ENCODE data around the gene STK25. TPM values are rescaled to one million over a fixed set of nuclear protein-coding genes. Genes with fewer than 3 reads are reported as not detected.

The STK25 gene
- total RNA-seq, 1 donor from 2014 or later, result 259 TPM

DNA sequence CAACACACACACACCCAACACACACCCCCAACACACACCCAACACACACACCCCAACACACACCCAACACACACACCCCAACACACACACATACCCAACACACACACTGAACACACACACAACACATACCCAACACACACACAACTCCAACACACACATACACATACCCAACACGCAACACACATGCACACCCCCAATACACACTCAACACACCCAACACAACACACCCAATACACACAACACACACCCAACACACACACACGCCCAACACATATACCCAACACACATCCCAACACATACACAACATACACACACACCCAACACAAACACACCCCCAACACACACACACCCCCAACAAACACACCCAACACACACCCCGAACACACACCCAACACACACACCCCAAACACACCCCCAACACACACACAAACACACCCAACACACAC lies 8.2 kb upstream of the STK25 start:
- no peak overlapping the region for H3K4me3 ChIP-seq
- intact Hi-C loops (cut with DNase I), result no loop called here
- TF ChIP-seq CTCF (IDR thresholded peaks at IDR 0.05), result no peak
- H3K36me3 ChIP-seq, result no peaks in the 10 kb centered on the region
- H3K27ac ChIP-seq, result no peak overlapping the region
- no peak for DNase-seq (ENCODE audit: low spot score in 2 of 2)
- H3K4me1 ChIP-seq, result no peaks in the 10 kb centered on the region
- H3K27me3 ChIP-seq, result no peaks in the 10 kb centered on the region
- no peaks in the 10 kb centered on the region for H3K9me3 ChIP-seq

DNA sequence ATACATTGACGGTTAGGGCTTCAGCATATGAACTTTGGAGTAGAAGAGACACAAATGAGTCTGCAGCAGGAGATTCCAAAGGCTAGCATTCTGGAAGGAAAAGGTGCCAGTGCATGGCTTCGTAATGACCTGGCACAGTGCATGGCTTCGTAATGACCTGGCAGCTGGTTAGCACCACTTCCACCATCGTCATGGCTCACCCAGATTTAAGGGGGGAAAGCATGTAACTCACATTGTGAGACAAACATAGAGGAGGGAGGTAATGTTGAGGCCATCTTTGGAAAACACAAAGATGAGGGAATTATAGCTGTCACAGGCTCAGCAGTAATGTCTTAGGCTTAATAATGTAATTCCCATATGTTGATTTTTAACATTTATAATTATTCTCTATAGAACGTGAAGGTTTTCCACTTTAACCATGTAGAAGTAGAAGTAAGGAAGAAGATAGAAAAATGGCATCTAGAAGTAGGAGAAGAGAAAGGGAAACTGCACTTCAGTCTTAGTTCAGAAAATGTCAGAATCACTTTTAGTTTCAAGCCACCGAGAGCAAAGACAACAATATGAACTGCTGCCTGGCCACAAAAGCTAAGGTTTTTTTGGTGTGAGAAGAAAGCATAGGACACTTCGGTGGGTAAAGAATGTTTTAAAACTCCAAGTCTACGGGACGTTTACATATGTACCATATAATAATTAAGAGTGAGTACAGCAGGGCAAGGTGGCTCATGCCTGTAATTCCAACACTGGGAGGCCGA lies 6.8 kb upstream of the STK25 start:
- intact Hi-C loops (cut with DNase I), result no loop called here
- TF ChIP-seq CTCF (IDR thresholded peaks at IDR 0.05), result no peak
- Histone ChIP-seq H3K36me3 (no peaks in the 10 kb centered on the region), H3K9me3 (no peaks in the 10 kb centered on the region), H3K27ac (peak overlapping the region in 1 of 2 donors; percentile 5), H3K4me3 (no peak overlapping the region), H3K4me1 (no peaks in the 10 kb centered on the region), H3K27me3 (no peaks in the 10 kb centered on the region)
- no peak for DNase-seq (ENCODE audit: low spot score in 2 of 2)

DNA sequence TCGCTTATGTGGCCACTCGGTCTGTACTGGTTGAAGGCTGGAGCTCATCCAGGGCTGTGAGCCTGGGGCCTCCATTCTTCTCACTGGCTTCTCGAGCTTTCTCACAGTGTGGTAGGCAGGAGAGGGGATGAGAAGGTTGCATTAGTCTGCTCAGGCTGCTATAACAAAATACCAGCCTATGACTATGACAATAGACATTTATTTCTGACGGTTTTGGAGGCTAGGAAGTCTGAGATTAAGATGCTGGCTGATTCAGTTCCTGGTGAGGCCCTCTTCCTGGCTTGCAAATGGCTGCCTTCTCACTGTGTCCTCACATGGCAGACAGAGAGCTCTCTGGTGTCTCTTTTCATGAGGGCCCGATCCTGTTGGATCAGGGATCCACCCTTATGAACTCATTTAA lies 6.2 kb upstream of the STK25 start:
- intact Hi-C loops (cut with DNase I), result no loop called here
- TF ChIP-seq CTCF (IDR thresholded peaks at IDR 0.05), result no peak
- no peak for DNase-seq (ENCODE audit: low spot score in 2 of 2)
- H3K4me1 ChIP-seq, result peaks cover 0 to 2% of the 10 kb centered on the region in 2 donors
- H3K9me3 ChIP-seq, result no peaks in the 10 kb centered on the region
- no peaks in the 10 kb centered on the region for H3K36me3 ChIP-seq
- no peak overlapping the region for H3K4me3 ChIP-seq
- no peak overlapping the region for H3K27ac ChIP-seq
- H3K27me3 ChIP-seq, result no peaks in the 10 kb centered on the region

- Histone ChIP-seq H3K4me1 (peaks cover 4 to 20% of the 10 kb centered on the region in 2 donors), H3K27me3 (no peaks in the 10 kb centered on the region), H3K36me3 (no peaks in the 10 kb centered on the region), H3K9me3 (no peaks in the 10 kb centered on the region), H3K27ac (no peak overlapping the region), H3K4me3 (no peak overlapping the region)
- TF ChIP-seq CTCF (IDR thresholded peaks at IDR 0.05), result no peak
- intact Hi-C loops (cut with DNase I), result no loop called here
- no peak for DNase-seq (ENCODE audit: low spot score in 2 of 2)
Measured at GRCh38 chr2:241511091-241511741, 2.8 kb upstream of the STK25 start.

GRCh38 chr2:241509155-241509784 lies 886 bp upstream of the STK25 start:
- intact Hi-C loops (cut with DNase I), result loop anchor here (2.0 to 10.0 kb wide), 7 partner anchors 50 to 944 kb away; partner anchors contain the start of genes BOK, DTYMK, DUSP28 and FARP2
- peak overlapping the region; percentile 64 to 76 for H3K27ac ChIP-seq
- TF ChIP-seq CTCF (IDR thresholded peaks at IDR 0.05), result no peak
- H3K4me1 ChIP-seq, result peaks cover 6 to 26% of the 10 kb centered on the region in 2 donors
- no peaks in the 10 kb centered on the region for H3K27me3 ChIP-seq
- H3K9me3 ChIP-seq, result no peaks in the 10 kb centered on the region
- no peak for DNase-seq (ENCODE audit: low spot score in 2 of 2)
- H3K36me3 ChIP-seq, result no peaks in the 10 kb centered on the region
- H3K4me3 ChIP-seq, result peak overlapping the region; percentile 88 to 95
